Muscle layer of colon (tissue), 2 donors: ENCODE measurements around the gene PIGH.
"Not testable (repeated sequence)": the region's sequence is repeated elsewhere in the genome, so short reads cannot be mapped to it uniquely, and the experiment has no call there.

Experiments used
- H3K27ac ChIP-seq: one replicate; pipeline ENCODE4 v1.7.0; 2013; ENCODE audit warnings: low read depth, mild to moderate bottlenecking, low read length, moderate library complexity
- H3K27me3 ChIP-seq, 2 donors: one replicate each; pipeline ENCODE4 v1.7.0; 2013; ENCODE audit warnings: low read length in 2 of 2, mild to moderate bottlenecking in 2 of 2; ENCODE audit not compliant: insufficient read depth in 2 of 2, control insufficient read depth in 1 of 2
- H3K36me3 ChIP-seq: one replicate; pipeline ENCODE4 v1.7.0; 2013; ENCODE audit warnings: mild to moderate bottlenecking, low read length; ENCODE audit not compliant: insufficient read depth
- H3K4me1 ChIP-seq: one replicate; pipeline ENCODE4 v1.7.0; 2013; ENCODE audit warnings: mild to moderate bottlenecking, low read length; ENCODE audit not compliant: insufficient read depth
- H3K4me3 ChIP-seq, 2 donors: one replicate each; pipeline ENCODE4 v1.7.0; 2013; ENCODE audit warnings: low read length in 2 of 2, low read depth in 1 of 2, mild to moderate bottlenecking in 1 of 2, moderate library complexity in 1 of 2
- H3K9ac ChIP-seq: one replicate; pipeline ENCODE4 v1.7.0; 2013; ENCODE audit warnings: low read length
- H3K9me3 ChIP-seq: one replicate; pipeline ENCODE4 v1.7.0; 2013; ENCODE audit warnings: mild to moderate bottlenecking, low read length
- donor health status: abdominal sarcoma.
- donor health status: Adenocarcinoma of cecum.

The PIGH gene

GRCh38 chr14:67630186-67630585 lies 30.1 kb upstream of the PIGH start:
- H3K27ac ChIP-seq, result no peak overlapping the region
- H3K9ac ChIP-seq, result no peak overlapping the region
- H3K36me3 ChIP-seq, result no peaks in the 10 kb centered on the region
- H3K4me1 ChIP-seq, result no peaks in the 10 kb centered on the region
- no peaks in the 10 kb centered on the region for H3K9me3 ChIP-seq
- no peaks in the 10 kb centered on the region for H3K27me3 ChIP-seq
- H3K4me3 ChIP-seq, result no peak overlapping the region

DNA sequence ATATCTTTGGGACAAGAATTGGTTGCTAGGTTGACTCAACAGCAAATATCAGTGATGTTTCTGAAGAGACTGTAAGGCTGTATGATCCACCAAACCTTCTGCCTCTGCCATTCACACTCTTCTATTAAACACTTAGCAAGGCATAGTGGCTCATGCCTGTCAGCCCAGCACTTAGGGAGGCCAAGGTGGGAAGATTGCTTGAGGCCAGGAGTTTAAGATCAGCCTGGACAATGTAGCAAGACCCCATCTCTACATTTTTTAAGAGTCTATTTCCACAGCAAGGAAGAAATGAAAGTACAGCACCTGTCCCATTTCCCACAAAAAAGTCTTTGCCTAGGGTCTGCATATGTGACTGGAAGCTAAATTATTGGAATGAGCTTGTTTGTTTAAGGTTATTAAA lies 27.5 kb upstream of the PIGH start:
- no peaks in the 10 kb centered on the region for H3K9me3 ChIP-seq
- H3K9ac ChIP-seq, result no peak overlapping the region
- peaks cover 9% of the 10 kb centered on the region for H3K4me1 ChIP-seq
- no peaks in the 10 kb centered on the region for H3K27me3 ChIP-seq
- no peak overlapping the region for H3K27ac ChIP-seq
- no peak overlapping the region for H3K4me3 ChIP-seq
- H3K36me3 ChIP-seq, result no peaks in the 10 kb centered on the region

DNA sequence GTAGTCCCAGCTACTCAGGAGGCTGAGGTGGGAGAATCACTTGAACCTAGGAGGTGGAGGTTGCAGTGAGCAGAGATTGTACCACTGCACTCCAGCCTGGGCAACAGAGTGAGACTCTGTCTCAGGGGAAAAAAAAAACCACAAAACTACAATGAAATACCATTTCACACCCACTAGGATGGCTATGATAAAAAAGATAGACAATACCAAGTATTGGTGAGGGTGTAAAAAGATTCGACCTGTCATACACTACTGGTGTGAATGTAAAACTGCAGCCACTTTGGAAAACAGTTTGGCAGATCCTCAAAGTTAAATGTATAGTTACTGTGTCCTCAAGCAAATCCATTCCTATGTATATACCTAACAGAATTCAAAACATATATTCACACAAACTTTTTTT lies 26.1 kb upstream of the PIGH start:
- not testable (repeated sequence) for H3K9ac ChIP-seq, H3K9me3 ChIP-seq, H3K27ac ChIP-seq, H3K4me3 ChIP-seq, H3K36me3 ChIP-seq, H3K27me3 ChIP-seq
- H3K4me1 ChIP-seq, result peaks cover 14% of the 10 kb centered on the region

GRCh38 chr14:67623114-67623513 lies 23.0 kb upstream of the PIGH start:
- Histone ChIP-seq H3K27me3 (no peaks in the 10 kb centered on the region), H3K4me3 (no peak overlapping the region), H3K36me3 (no peaks in the 10 kb centered on the region), H3K9ac (no peak overlapping the region), H3K9me3 (no peaks in the 10 kb centered on the region), H3K27ac (no peak overlapping the region), H3K4me1 (peaks cover 23% of the 10 kb centered on the region)

DNA sequence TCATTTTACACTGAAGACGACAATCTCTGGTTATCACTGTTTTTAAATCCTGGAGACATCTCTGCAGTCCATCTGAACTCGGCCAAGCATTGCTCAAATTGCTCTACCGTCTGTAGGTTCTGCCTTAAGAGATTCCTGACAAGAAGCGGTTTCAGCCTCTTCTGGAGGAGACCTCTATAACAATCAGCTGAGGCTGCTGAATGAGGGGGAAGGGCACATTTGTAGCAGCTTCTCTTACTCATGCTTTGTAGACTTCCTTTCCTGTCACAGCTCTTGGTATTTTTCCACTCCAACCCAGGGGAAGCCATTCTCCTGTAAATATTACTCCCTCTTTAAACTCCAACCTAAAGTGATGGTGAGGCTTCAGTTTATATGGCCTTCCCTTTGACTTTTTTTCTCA lies 22.6 kb upstream of the PIGH start:
- no peak overlapping the region for H3K9ac ChIP-seq
- H3K4me3 ChIP-seq, result no peak overlapping the region
- H3K4me1 ChIP-seq, result peaks cover 23% of the 10 kb centered on the region
- no peaks in the 10 kb centered on the region for H3K27me3 ChIP-seq
- H3K27ac ChIP-seq, result no peak overlapping the region
- no peaks in the 10 kb centered on the region for H3K9me3 ChIP-seq
- H3K36me3 ChIP-seq, result no peaks in the 10 kb centered on the region

- H3K9ac ChIP-seq, result no peak overlapping the region
- no peaks in the 10 kb centered on the region for H3K36me3 ChIP-seq
- H3K9me3 ChIP-seq, result no peaks in the 10 kb centered on the region
- H3K27ac ChIP-seq, result no peak overlapping the region
- peaks cover 23% of the 10 kb centered on the region for H3K4me1 ChIP-seq
- H3K4me3 ChIP-seq, result peak overlapping the region; percentile 71 to 77
- H3K27me3 ChIP-seq, result no peaks in the 10 kb centered on the region
Observed at GRCh38 chr14:67620217-67620785, 20.2 kb upstream of the PIGH start.

- Histone ChIP-seq H3K4me3 (peak within 1 kb of the TSS; percentile 71 to 77), H3K27ac (peak within 1 kb of the TSS; percentile 19), H3K9me3 (no peaks in the 10 kb centered on the region), H3K4me1 (peaks cover 23% of the 10 kb centered on the region), H3K27me3 (no peaks in the 10 kb centered on the region), H3K9ac (peak within 1 kb of the TSS; percentile 71), H3K36me3 (no peaks in the 10 kb centered on the region)
Observed at GRCh38 chr14:67619446-67620216, 19.6 kb upstream of the PIGH start, which contains the start of gene ARG2. TSS of gene ARG2 (plus strand) at chr14:67619920. CDS start at chr14:67619978, 58 bp downstream.

- Histone ChIP-seq H3K36me3 (no peaks in the 10 kb centered on the region), H3K4me1 (peaks cover 23% of the 10 kb centered on the region), H3K27ac (no peak overlapping the region), H3K9ac (no peak overlapping the region), H3K27me3 (no peaks in the 10 kb centered on the region), H3K4me3 (peak overlapping the region in 1 of 2 donors; percentile 77), H3K9me3 (no peaks in the 10 kb centered on the region)
Observed at GRCh38 chr14:67618617-67619063, 18.6 kb upstream of the PIGH start.

- no peaks in the 10 kb centered on the region for H3K4me1 ChIP-seq
- H3K27ac ChIP-seq, result no peak overlapping the region
- H3K27me3 ChIP-seq, result no peaks in the 10 kb centered on the region
- H3K4me3 ChIP-seq, result no peak overlapping the region
- H3K9me3 ChIP-seq, result no peaks in the 10 kb centered on the region
- no peaks in the 10 kb centered on the region for H3K36me3 ChIP-seq
- no peak overlapping the region for H3K9ac ChIP-seq
Observed at GRCh38 chr14:67610491-67610890, 10.4 kb upstream of the PIGH start.

- Histone ChIP-seq H3K4me3 (no peak overlapping the region), H3K27me3 (no peaks in the 10 kb centered on the region), H3K36me3 (no peaks in the 10 kb centered on the region), H3K27ac (no peak overlapping the region), H3K9me3 (no peaks in the 10 kb centered on the region), H3K9ac (no peak overlapping the region), H3K4me1 (no peaks in the 10 kb centered on the region)
Observed at GRCh38 chr14:67609642-67610310, 9.7 kb upstream of the PIGH start.

- Histone ChIP-seq H3K27ac (no peak overlapping the region), H3K4me1 (no peaks in the 10 kb centered on the region), H3K27me3 (no peaks in the 10 kb centered on the region), H3K9me3 (no peaks in the 10 kb centered on the region), H3K9ac (no peak overlapping the region), H3K36me3 (no peaks in the 10 kb centered on the region), H3K4me3 (no peak overlapping the region)
Observed at GRCh38 chr14:67607646-67608045, 7.6 kb upstream of the PIGH start.
